ENCODE measurements around the gene STXBP4.

The STXBP4 gene

DNA sequence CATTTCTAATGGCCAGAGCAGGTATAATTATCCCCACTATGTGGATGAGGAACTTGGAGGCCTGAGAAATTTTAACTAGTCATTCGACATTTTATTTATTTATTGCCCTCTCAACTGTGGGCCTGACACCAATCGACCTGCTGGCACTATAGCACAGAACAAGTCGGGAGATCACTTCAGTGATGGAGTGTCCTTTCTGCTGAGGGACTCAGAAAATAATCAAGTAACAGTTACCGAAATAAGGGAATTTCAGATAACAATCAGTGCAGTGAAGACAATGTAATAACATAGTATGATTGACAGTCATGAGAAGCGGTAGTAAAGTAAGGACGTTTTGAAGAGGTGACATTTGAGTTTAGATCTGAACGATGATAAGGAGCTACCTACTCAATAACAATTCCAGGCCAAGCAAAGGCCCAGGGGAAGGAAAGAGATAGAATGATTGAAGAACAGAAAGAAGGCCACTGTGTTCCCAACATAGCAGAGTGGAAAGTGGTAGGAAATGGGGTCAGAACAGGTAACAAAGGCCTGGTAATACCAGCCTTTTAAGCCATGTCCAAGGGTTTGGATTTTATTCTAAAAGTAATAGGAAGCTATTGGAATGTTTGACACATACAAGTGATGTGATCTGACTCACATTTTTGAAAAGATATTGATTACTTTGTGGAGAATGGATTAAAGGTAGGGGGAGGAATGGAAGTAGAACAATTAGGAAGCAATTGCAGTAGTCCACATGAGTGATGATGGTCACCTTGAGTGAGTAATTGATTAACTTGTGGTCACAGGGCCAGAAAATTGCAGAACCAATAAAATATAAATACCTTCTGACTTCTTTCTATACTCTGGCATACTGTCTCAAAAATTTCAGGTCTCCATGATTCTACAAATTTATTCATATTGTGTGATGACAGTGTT, 1.4 kb downstream of the STXBP4 start:
- peak overlapping the region; percentile 75 for H3K27ac ChIP-seq
- TF ChIP-seq, protein P1, sequence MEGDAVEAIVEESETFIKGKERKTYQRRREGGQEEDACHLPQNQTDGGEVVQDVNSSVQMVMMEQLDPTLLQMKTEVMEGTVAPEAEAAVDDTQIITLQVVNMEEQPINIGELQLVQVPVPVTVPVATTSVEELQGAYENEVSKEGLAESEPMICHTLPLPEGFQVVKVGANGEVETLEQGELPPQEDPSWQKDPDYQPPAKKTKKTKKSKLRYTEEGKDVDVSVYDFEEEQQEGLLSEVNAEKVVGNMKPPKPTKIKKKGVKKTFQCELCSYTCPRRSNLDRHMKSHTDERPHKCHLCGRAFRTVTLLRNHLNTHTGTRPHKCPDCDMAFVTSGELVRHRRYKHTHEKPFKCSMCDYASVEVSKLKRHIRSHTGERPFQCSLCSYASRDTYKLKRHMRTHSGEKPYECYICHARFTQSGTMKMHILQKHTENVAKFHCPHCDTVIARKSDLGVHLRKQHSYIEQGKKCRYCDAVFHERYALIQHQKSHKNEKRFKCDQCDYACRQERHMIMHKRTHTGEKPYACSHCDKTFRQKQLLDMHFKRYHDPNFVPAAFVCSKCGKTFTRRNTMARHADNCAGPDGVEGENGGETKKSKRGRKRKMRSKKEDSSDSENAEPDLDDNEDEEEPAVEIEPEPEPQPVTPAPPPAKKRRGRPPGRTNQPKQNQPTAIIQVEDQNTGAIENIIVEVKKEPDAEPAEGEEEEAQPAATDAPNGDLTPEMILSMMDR (IDR thresholded peaks at IDR 0.05), result no peak
- TF ChIP-seq ZFX (IDR thresholded peaks at IDR 0.05; ENCODE audit: borderline replicate concordance), result no peak

DNA sequence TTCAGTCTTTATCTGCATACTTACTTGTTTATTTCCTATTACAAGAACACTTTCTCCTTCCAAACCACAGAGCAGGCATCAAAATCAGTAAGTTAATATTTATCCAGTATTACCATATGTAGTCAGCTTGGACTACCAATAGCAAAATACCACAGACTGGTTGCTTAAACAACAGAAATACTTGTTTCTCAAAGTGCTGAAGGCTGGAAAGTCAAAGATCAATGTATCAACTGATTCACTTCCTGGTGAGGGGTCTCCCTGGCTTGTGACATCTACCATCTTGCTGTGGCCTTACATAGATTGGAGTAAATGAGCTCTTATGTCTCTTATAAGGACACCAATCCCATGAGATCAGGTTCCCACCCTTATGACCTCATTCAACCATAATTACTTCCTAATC, 2.6 kb downstream of the STXBP4 start:
- no peak for TF ChIP-seq ZFX (IDR thresholded peaks at IDR 0.05; ENCODE audit: borderline replicate concordance)
- TF ChIP-seq, protein P1 (IDR thresholded peaks at IDR 0.05), result no peak
- H3K27ac ChIP-seq, result no peak overlapping the region

- TF ChIP-seq, protein P1 (IDR thresholded peaks at IDR 0.05), result no peak
- TF ChIP-seq ZFX (IDR thresholded peaks at IDR 0.05; ENCODE audit: borderline replicate concordance), result no peak
These were observed 3.3 kb downstream of the STXBP4 start for GRCh38 chr17:54971901-54972300.

GRCh38 chr17:54972406-54973138, 4.0 kb downstream of the STXBP4 start:
- no peak overlapping the region for H3K27ac ChIP-seq
- TF ChIP-seq ZFX (IDR thresholded peaks at IDR 0.05; ENCODE audit: borderline replicate concordance), result no peak
- TF ChIP-seq, protein P1 (IDR thresholded peaks at IDR 0.05), result no peak

More at GRCh38 chr17:54971901-54972300, 3.3 kb downstream of the STXBP4 start:
- no peak overlapping the region for H3K27ac ChIP-seq

- no peak overlapping the region for H3K27ac ChIP-seq
- no peak for TF ChIP-seq ZFX (IDR thresholded peaks at IDR 0.05; ENCODE audit: borderline replicate concordance)
- TF ChIP-seq, protein P1 (IDR thresholded peaks at IDR 0.05), result no peak
These were observed 6.2 kb downstream of the STXBP4 start for GRCh38 chr17:54974759-54975158.

- no peak for TF ChIP-seq ZFX (IDR thresholded peaks at IDR 0.05; ENCODE audit: borderline replicate concordance)
- TF ChIP-seq, protein P1 (IDR thresholded peaks at IDR 0.05), result no peak
- no peak overlapping the region for H3K27ac ChIP-seq
These were observed 7.8 kb downstream of the STXBP4 start for GRCh38 chr17:54976316-54976715.
